ENCODE measurements around the gene APLP1. TPM values are rescaled to one million over a fixed set of nuclear protein-coding genes. Genes with fewer than 3 reads are reported as not detected.

APLP1 gene
- total RNA-seq, 1 experiment from 2014 or later: 14.9 TPM

DNA sequence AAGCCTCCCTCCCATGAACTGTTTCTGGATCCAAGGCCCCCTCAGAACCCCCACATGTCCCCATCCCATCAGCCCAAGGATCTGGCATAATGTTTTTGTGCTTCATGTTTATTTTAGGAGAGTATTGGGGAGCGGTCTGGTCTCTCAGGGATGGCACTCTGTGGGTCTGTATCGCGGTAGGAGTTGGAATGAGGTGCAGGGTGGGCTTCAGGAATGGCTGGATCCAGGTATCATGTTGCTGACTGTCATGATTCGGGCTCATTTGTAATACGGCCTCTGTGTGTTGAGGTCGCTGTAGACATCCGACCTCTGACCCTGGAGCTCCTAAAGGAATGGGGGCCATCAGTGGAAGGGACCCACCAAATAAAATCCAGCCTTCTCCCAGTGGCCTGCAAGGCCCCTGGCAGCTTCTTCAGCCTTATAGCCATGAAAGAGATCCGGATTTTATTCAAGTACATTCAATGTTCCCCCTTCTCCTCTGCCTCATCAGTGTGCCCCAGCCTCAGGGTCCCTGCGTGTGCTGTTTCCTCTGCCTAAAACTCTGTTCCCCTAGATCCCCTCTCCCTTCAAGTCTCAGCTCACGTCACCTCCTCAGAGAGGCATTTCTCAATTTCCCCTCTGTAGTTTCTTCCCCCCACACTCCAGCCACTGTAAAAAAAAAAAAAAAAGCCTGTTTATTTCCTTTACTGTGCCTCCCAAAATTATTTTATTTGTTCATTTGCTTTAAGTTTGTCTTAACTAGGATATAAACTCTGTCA is 36.1 kb downstream of the APLP1 start:
- Histone ChIP-seq H3K4me3 (ENCODE audit: low read depth, low read length, poor library complexity, severe bottlenecking) (no peak overlapping the region), H3K27me3 (replicated peaks; ENCODE audit: insufficient read depth, low read depth, low read length, poor library complexity) (no peaks in the 10 kb centered on the region), H3K36me3 (ENCODE audit: insufficient read depth, low read length, poor library complexity, severe bottlenecking) (no peaks in the 10 kb centered on the region), H3K4me1 (ENCODE audit: insufficient read depth, low read length, poor library complexity, severe bottlenecking) (peaks cover 34% of the 10 kb centered on the region), H3K27ac (ENCODE audit: low read depth, low read length, poor library complexity, severe bottlenecking) (peak overlapping the region; percentile 21), H3K9me3 (ENCODE audit: low read depth, low read length, poor library complexity, severe bottlenecking) (no peaks in the 10 kb centered on the region)
- TF ChIP-seq, protein P1, sequence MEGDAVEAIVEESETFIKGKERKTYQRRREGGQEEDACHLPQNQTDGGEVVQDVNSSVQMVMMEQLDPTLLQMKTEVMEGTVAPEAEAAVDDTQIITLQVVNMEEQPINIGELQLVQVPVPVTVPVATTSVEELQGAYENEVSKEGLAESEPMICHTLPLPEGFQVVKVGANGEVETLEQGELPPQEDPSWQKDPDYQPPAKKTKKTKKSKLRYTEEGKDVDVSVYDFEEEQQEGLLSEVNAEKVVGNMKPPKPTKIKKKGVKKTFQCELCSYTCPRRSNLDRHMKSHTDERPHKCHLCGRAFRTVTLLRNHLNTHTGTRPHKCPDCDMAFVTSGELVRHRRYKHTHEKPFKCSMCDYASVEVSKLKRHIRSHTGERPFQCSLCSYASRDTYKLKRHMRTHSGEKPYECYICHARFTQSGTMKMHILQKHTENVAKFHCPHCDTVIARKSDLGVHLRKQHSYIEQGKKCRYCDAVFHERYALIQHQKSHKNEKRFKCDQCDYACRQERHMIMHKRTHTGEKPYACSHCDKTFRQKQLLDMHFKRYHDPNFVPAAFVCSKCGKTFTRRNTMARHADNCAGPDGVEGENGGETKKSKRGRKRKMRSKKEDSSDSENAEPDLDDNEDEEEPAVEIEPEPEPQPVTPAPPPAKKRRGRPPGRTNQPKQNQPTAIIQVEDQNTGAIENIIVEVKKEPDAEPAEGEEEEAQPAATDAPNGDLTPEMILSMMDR (conservative IDR thresholded peaks at IDR 0.05; ENCODE audit: low read depth, low read length): no peak
- no peak for TF ChIP-seq EZH2 (IDR thresholded peaks at IDR 0.05; ENCODE audit: borderline replicate concordance, low read depth, low read length, poor library complexity, severe bottlenecking)
- DNase-seq (ENCODE audit: low spot score): no peak
- ChIA-PET POLR2A (ENCODE audit: low non-redundant PET) (no interaction called here), CTCF (interaction anchor here (0.7 kb wide), 1 partner anchor 25 kb away, joined by 7 read pairs; no protein-coding TSS in a partner anchor)
- intact Hi-C loops (cut with micrococcal nuclease; ENCODE audit: unreplicated experiment): no loop called here
- no TSS peak for BruUV-seq (replicated peaks)

DNA sequence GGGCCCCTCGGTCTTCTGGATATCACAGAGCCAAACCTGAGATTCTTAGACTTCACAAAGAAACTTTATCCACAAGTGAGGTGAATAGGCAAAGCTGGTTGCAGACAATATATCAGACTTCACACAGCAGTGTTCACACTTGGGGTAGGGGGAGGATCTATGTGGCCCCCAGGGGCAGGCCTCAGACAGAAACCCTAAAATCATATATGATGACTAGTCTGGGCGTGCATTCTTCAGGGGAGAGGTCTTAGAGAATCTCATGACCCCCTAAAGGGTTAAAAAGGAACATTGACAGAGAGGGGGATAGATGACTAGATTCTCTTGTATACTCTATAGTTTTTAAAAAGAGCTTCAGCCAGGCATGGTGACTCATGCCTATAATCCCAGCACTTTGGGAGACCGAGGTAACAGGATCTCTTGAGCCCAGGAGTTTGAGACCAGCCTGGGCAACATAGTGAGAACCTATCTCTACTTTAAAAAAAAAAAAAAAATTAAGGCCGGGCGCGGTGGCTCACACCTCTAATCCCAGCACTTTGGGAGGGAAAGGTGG is 36.9 kb downstream of the APLP1 start:
- DNase-seq (ENCODE audit: low spot score): peak; percentile 25
- Histone ChIP-seq H3K36me3 (ENCODE audit: insufficient read depth, low read length, poor library complexity, severe bottlenecking) (no peaks in the 10 kb centered on the region), H3K4me1 (ENCODE audit: insufficient read depth, low read length, poor library complexity, severe bottlenecking) (peaks cover 34% of the 10 kb centered on the region), H3K27ac (ENCODE audit: low read depth, low read length, poor library complexity, severe bottlenecking) (peak overlapping the region; percentile 21), H3K9me3 (ENCODE audit: low read depth, low read length, poor library complexity, severe bottlenecking) (no peaks in the 10 kb centered on the region), H3K4me3 (ENCODE audit: low read depth, low read length, poor library complexity, severe bottlenecking) (no peak overlapping the region), H3K27me3 (replicated peaks; ENCODE audit: insufficient read depth, low read depth, low read length, poor library complexity) (no peaks in the 10 kb centered on the region)
- ChIA-PET CTCF (interaction anchor here (0.7 kb wide), 1 partner anchor 25 kb away, joined by 7 read pairs; no protein-coding TSS in a partner anchor), POLR2A (ENCODE audit: low non-redundant PET) (interaction anchor here (0.7 kb wide), 1 partner anchor 9 kb away, joined by 4 read pairs; no protein-coding TSS in a partner anchor)
- intact Hi-C loops (cut with micrococcal nuclease; ENCODE audit: unreplicated experiment): no loop called here
- no peak for TF ChIP-seq EZH2 (IDR thresholded peaks at IDR 0.05; ENCODE audit: borderline replicate concordance, low read depth, low read length, poor library complexity, severe bottlenecking)
- TF ChIP-seq, protein P1 (conservative IDR thresholded peaks at IDR 0.05; ENCODE audit: low read depth, low read length): no peak
- no TSS peak for BruUV-seq (replicated peaks)

DNA sequence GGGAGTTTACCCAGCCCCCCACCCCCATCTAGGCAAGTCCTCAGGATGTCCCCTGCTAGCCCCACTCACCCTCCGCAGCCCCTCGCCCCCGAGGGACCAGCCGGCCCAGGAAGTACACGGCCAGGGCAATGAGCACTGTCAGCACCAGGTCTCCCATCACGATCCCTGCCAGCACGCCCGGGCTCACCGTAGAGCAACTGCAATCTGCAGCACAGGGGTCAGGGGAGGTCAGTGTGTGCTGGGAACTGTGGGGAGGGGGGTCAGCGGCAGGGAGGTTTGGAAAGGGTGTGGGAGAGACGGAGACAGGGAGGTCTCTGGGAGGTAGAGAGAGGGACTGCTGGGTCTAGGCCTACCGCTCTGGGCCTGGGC is 39.0 kb downstream of the APLP1 start:
- Histone ChIP-seq H3K9me3 (ENCODE audit: low read depth, low read length, poor library complexity, severe bottlenecking) (no peaks in the 10 kb centered on the region), H3K36me3 (ENCODE audit: insufficient read depth, low read length, poor library complexity, severe bottlenecking) (no peaks in the 10 kb centered on the region), H3K27ac (ENCODE audit: low read depth, low read length, poor library complexity, severe bottlenecking) (no peak overlapping the region), H3K4me3 (ENCODE audit: low read depth, low read length, poor library complexity, severe bottlenecking) (no peak overlapping the region), H3K27me3 (replicated peaks; ENCODE audit: insufficient read depth, low read depth, low read length, poor library complexity) (no peaks in the 10 kb centered on the region), H3K4me1 (ENCODE audit: insufficient read depth, low read length, poor library complexity, severe bottlenecking) (peaks cover 15% of the 10 kb centered on the region)
- no peak for DNase-seq (ENCODE audit: low spot score)
- intact Hi-C loops (cut with micrococcal nuclease; ENCODE audit: unreplicated experiment): no loop called here
- POLR2A ChIA-PET (ENCODE audit: low non-redundant PET): interaction anchor here (0.5 kb wide), 1 partner anchor 51 kb away, joined by 3 read pairs; no protein-coding TSS in a partner anchor
- no peak for TF ChIP-seq EZH2 (IDR thresholded peaks at IDR 0.05; ENCODE audit: borderline replicate concordance, low read depth, low read length, poor library complexity, severe bottlenecking)
- TF ChIP-seq, protein P1 (conservative IDR thresholded peaks at IDR 0.05; ENCODE audit: low read depth, low read length): no peak
- no TSS peak for BruUV-seq (replicated peaks)
- CTCF ChIA-PET: no interaction called here
